COLO668 (cell line): ENCODE data around the gene MYL10.

ENCODE experiments used
- DNase-seq: peaks from one replicate; lab custom pipeline; 2025; ENCODE audit not compliant: unreplicated experiment; lab: John Stamatoyannopoulos, UW

The MYL10 gene

GRCh38 chr7:101598422-101598985, 30.6 kb downstream of the MYL10 start:
- DNase-seq: no peak

- no peak for DNase-seq
Measured at GRCh38 chr7:101597941-101598340, 31.2 kb downstream of the MYL10 start.

- DNase-seq: no peak
Measured at GRCh38 chr7:101596898-101597297, 32.2 kb downstream of the MYL10 start.

- no peak for DNase-seq
Measured at GRCh38 chr7:101595766-101596537, 33.1 kb downstream of the MYL10 start.

GRCh38 chr7:101595246-101595645, 33.9 kb downstream of the MYL10 start:
- no peak for DNase-seq

- DNase-seq: no peak
Measured at GRCh38 chr7:101594790-101595189, 34.3 kb downstream of the MYL10 start.

GRCh38 chr7:101593556-101593955, 35.5 kb downstream of the MYL10 start:
- no peak for DNase-seq

- no peak for DNase-seq
Measured at GRCh38 chr7:101591504-101591903, 37.6 kb downstream of the MYL10 start.

GRCh38 chr7:101590663-101591435, 38.2 kb downstream of the MYL10 start:
- no peak for DNase-seq

- no peak for DNase-seq
Measured at GRCh38 chr7:101589976-101590662, 39.0 kb downstream of the MYL10 start.

GRCh38 chr7:101589052-101589451, 40.0 kb downstream of the MYL10 start:
- no peak for DNase-seq

GRCh38 chr7:101588131-101588935, 40.8 kb downstream of the MYL10 start:
- no peak for DNase-seq

- no peak for DNase-seq
Measured at GRCh38 chr7:101586906-101587677, 42.0 kb downstream of the MYL10 start.

GRCh38 chr7:101586078-101586905, 42.8 kb downstream of the MYL10 start:
- DNase-seq: no peak

- no peak for DNase-seq
Measured at GRCh38 chr7:101582971-101583370, 46.1 kb downstream of the MYL10 start.

GRCh38 chr7:101581891-101582290, 47.2 kb downstream of the MYL10 start:
- no peak for DNase-seq

GRCh38 chr7:101580596-101580995, 48.5 kb downstream of the MYL10 start:
- DNase-seq: no peak

- DNase-seq: no peak
Measured at GRCh38 chr7:101578552-101578951, 50.5 kb downstream of the MYL10 start.

- no peak for DNase-seq
Measured at GRCh38 chr7:101576998-101577397, 52.1 kb downstream of the MYL10 start.
